ENCODE data around the gene SRP68.

DNA sequence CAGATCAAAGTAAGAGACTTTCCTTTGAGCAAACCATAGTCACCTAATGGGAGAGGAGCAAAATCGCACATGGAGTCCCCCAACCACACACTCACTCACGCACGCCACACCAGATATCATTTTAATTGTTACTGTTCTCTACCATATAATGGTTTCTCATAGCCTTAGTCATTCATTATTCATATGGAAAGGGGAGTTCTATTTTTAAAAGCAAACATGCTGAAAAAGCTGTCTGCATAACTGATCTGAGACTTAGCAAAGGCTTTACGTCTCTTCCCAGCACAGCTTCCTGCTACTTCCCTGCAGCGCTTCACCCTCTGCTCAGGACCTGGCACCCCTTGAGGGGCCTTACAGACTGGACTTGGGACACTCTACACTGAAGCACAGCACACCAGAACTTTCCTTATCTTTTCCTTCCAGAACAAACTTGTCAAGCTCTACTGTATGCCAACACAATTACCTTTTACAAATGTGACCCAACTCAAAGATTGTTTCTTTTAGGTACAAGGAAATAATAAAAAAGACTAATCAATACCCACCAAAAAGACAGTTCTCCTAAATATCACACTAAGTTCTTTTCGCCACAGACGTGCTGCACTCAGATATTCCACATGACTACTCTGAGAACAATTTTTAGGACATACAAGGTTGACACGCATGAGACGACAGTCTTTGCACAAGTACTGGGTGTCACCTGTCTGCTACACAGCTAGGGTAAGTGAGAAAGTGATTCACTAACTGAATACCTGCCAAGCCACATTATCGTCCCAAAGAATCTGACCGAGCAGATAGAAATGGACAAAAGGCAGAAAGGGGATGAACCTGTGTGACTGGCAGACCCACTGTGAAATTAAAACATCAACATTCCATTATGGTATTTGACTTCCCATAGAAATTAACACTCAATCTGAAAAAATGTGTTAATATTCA, 21.5 kb downstream of the SRP68 start:
- TF ChIP-seq EZH2 (IDR thresholded peaks at IDR 0.05) (no peak), POLR2AphosphoS5 (IDR thresholded peaks at IDR 0.05; ENCODE audit: borderline replicate concordance, low read depth, low read length) (no peak)
